ENCODE data around the gene ASXL3.

ASXL3 gene

DNA sequence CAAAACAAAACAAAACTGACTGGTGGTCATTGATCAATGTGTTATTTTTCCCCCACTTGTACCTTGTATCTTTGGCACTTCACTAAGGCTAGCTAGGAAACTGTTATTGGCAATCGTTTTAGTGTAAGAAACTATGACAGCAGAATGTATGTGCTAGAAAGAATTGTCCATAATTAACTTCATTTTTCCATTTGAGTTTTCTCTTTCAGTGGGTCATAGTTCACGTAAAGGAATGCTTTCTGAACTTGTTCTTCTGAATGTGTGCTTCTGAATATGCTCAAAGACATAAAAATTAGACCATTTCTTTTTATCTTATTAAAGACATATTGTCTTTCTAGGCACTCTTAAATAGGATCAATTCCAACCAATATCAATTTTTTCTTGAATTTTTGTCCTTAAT, 132.2 kb downstream of the ASXL3 start:
- ATAC-seq: no peak
- TF ChIP-seq SNAI2 (CRISPR knock-in tag; IDR thresholded peaks at IDR 0.05) (no peak), ZNF565 (CRISPR knock-in tag; conservative IDR thresholded peaks at IDR 0.05; ENCODE audit: low read depth) (no peak), ZNF8 (CRISPR knock-in tag; IDR thresholded peaks at IDR 0.05) (no peak), ZNF70 (CRISPR knock-in tag; IDR thresholded peaks at IDR 0.05) (no peak), OSR1 (CRISPR knock-in tag; IDR thresholded peaks at IDR 0.05) (no peak), ISL1 (CRISPR knock-in tag; IDR thresholded peaks at IDR 0.05) (no peak), GLIS3 (CRISPR knock-in tag; IDR thresholded peaks at IDR 0.05) (no peak), ZFP30 (CRISPR knock-in tag; IDR thresholded peaks at IDR 0.05) (no peak), PPARA (CRISPR knock-in tag; IDR thresholded peaks at IDR 0.05; ENCODE audit: borderline replicate concordance) (no peak), TCF4 (CRISPR knock-in tag; IDR thresholded peaks at IDR 0.05; ENCODE audit: borderline replicate concordance) (no peak)
- TF ChIP-seq, protein P1, sequence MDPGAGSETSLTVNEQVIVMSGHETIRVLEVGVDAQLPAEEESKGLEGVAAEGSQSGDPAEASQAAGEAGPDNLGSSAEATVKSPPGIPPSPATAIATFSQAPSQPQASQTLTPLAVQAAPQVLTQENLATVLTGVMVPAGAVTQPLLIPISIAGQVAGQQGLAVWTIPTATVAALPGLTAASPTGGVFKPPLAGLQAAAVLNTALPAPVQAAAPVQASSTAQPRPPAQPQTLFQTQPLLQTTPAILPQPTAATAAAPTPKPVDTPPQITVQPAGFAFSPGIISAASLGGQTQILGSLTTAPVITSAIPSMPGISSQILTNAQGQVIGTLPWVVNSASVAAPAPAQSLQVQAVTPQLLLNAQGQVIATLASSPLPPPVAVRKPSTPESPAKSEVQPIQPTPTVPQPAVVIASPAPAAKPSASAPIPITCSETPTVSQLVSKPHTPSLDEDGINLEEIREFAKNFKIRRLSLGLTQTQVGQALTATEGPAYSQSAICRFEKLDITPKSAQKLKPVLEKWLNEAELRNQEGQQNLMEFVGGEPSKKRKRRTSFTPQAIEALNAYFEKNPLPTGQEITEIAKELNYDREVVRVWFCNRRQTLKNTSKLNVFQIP (CRISPR knock-in tag; IDR thresholded peaks at IDR 0.05; ENCODE audit: borderline replicate concordance, low read depth): no peak
- TF ChIP-seq, protein P2, sequence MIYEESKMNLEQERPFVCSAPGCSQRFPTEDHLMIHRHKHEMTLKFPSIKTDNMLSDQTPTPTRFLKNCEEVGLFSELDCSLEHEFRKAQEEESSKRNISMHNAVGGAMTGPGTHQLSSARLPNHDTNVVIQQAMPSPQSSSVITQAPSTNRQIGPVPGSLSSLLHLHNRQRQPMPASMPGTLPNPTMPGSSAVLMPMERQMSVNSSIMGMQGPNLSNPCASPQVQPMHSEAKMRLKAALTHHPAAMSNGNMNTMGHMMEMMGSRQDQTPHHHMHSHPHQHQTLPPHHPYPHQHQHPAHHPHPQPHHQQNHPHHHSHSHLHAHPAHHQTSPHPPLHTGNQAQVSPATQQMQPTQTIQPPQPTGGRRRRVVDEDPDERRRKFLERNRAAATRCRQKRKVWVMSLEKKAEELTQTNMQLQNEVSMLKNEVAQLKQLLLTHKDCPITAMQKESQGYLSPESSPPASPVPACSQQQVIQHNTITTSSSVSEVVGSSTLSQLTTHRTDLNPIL (CRISPR knock-in tag; IDR thresholded peaks at IDR 0.05; ENCODE audit: low read depth): no peak
- TF ChIP-seq, protein P3, sequence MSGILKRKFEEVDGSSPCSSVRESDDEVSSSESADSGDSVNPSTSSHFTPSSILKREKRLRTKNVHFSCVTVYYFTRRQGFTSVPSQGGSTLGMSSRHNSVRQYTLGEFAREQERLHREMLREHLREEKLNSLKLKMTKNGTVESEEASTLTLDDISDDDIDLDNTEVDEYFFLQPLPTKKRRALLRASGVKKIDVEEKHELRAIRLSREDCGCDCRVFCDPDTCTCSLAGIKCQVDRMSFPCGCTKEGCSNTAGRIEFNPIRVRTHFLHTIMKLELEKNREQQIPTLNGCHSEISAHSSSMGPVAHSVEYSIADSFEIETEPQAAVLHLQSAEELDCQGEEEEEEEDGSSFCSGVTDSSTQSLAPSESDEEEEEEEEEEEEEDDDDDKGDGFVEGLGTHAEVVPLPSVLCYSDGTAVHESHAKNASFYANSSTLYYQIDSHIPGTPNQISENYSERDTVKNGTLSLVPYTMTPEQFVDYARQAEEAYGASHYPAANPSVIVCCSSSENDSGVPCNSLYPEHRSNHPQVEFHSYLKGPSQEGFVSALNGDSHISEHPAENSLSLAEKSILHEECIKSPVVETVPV (CRISPR knock-in tag; IDR thresholded peaks at IDR 0.05): no peak

GRCh38 chr18:33711514-33711913, 133.5 kb downstream of the ASXL3 start:
- no peak for ATAC-seq
- TF ChIP-seq RARB (CRISPR knock-in tag; IDR thresholded peaks at IDR 0.05): no peak
- no peak for TF ChIP-seq CSDC2 (CRISPR knock-in tag; IDR thresholded peaks at IDR 0.05)
- TF ChIP-seq ZNF70 (CRISPR knock-in tag; IDR thresholded peaks at IDR 0.05): no peak
- TF ChIP-seq ZNF565 (CRISPR knock-in tag; conservative IDR thresholded peaks at IDR 0.05; ENCODE audit: low read depth): no peak
- TF ChIP-seq TCF4 (CRISPR knock-in tag; IDR thresholded peaks at IDR 0.05; ENCODE audit: borderline replicate concordance): peak; percentile 49; the same call in 1 of the 2 replicates
- no peak for TF ChIP-seq ZC3H10 (CRISPR knock-in tag; IDR thresholded peaks at IDR 0.05)
- no peak for TF ChIP-seq ZNF8 (CRISPR knock-in tag; IDR thresholded peaks at IDR 0.05)
- TF ChIP-seq TOX (CRISPR knock-in tag; IDR thresholded peaks at IDR 0.05; ENCODE audit: borderline replicate concordance): no peak

- no peak for ATAC-seq
- TF ChIP-seq RARB (CRISPR knock-in tag; IDR thresholded peaks at IDR 0.05): no peak
- TF ChIP-seq ISL1 (CRISPR knock-in tag; IDR thresholded peaks at IDR 0.05): no peak
- TF ChIP-seq PPARA (CRISPR knock-in tag; IDR thresholded peaks at IDR 0.05; ENCODE audit: borderline replicate concordance): no peak
- no peak for TF ChIP-seq CSDC2 (CRISPR knock-in tag; IDR thresholded peaks at IDR 0.05)
- no peak for TF ChIP-seq OSR1 (CRISPR knock-in tag; IDR thresholded peaks at IDR 0.05)
Observed at GRCh38 chr18:33712719-33713118, 134.7 kb downstream of the ASXL3 start.

- TF ChIP-seq BACH2 (CRISPR knock-in tag; IDR thresholded peaks at IDR 0.05; ENCODE audit: borderline replicate concordance) (no peak), SNAI2 (CRISPR knock-in tag; IDR thresholded peaks at IDR 0.05) (no peak), RARB (CRISPR knock-in tag; IDR thresholded peaks at IDR 0.05) (no peak), TCF4 (CRISPR knock-in tag; IDR thresholded peaks at IDR 0.05; ENCODE audit: borderline replicate concordance) (no peak), PPARA (CRISPR knock-in tag; IDR thresholded peaks at IDR 0.05; ENCODE audit: borderline replicate concordance) (no peak), ESRRG (CRISPR knock-in tag; IDR thresholded peaks at IDR 0.05) (no peak), OSR1 (CRISPR knock-in tag; IDR thresholded peaks at IDR 0.05) (no peak), ZNF8 (CRISPR knock-in tag; IDR thresholded peaks at IDR 0.05) (no peak), ISL1 (CRISPR knock-in tag; IDR thresholded peaks at IDR 0.05) (no peak), ZNF70 (CRISPR knock-in tag; IDR thresholded peaks at IDR 0.05) (no peak), ZNF565 (CRISPR knock-in tag; conservative IDR thresholded peaks at IDR 0.05; ENCODE audit: low read depth) (no peak), TOX (CRISPR knock-in tag; IDR thresholded peaks at IDR 0.05; ENCODE audit: borderline replicate concordance) (no peak), PATZ1 (CRISPR knock-in tag; IDR thresholded peaks at IDR 0.05; ENCODE audit: borderline replicate concordance) (no peak), ARNTL (CRISPR knock-in tag; IDR thresholded peaks at IDR 0.05; ENCODE audit: borderline replicate concordance, low read depth) (no peak)
- TF ChIP-seq, protein P2 (CRISPR knock-in tag; IDR thresholded peaks at IDR 0.05; ENCODE audit: low read depth): no peak
- TF ChIP-seq, protein P4, sequence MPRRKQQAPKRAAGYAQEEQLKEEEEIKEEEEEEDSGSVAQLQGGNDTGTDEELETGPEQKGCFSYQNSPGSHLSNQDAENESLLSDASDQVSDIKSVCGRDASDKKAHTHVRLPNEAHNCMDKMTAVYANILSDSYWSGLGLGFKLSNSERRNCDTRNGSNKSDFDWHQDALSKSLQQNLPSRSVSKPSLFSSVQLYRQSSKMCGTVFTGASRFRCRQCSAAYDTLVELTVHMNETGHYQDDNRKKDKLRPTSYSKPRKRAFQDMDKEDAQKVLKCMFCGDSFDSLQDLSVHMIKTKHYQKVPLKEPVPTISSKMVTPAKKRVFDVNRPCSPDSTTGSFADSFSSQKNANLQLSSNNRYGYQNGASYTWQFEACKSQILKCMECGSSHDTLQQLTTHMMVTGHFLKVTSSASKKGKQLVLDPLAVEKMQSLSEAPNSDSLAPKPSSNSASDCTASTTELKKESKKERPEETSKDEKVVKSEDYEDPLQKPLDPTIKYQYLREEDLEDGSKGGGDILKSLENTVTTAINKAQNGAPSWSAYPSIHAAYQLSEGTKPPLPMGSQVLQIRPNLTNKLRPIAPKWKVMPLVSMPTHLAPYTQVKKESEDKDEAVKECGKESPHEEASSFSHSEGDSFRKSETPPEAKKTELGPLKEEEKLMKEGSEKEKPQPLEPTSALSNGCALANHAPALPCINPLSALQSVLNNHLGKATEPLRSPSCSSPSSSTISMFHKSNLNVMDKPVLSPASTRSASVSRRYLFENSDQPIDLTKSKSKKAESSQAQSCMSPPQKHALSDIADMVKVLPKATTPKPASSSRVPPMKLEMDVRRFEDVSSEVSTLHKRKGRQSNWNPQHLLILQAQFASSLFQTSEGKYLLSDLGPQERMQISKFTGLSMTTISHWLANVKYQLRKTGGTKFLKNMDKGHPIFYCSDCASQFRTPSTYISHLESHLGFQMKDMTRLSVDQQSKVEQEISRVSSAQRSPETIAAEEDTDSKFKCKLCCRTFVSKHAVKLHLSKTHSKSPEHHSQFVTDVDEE (CRISPR knock-in tag; IDR thresholded peaks at IDR 0.05): no peak
- TF ChIP-seq, protein P3 (CRISPR knock-in tag; IDR thresholded peaks at IDR 0.05): no peak
- ATAC-seq: no peak
Observed at GRCh38 chr18:33716061-33716683, 138.2 kb downstream of the ASXL3 start.
